Duodenal mucosa (tissue), 2 donors: ENCODE measurements around the gene PATJ.

ENCODE experiments used
- H3K27ac ChIP-seq: one replicate; pipeline ENCODE4 v1.7.0; 2013; ENCODE audit warnings: low read depth, low read length
- H3K27me3 ChIP-seq, 2 donors: one replicate each; pipeline ENCODE4 v1.7.0; 2013; ENCODE audit warnings: low read length in 2 of 2, control low read depth in 1 of 2; ENCODE audit not compliant: insufficient read depth in 2 of 2, control insufficient read depth in 1 of 2
- H3K36me3 ChIP-seq, 2 donors: one replicate each; pipeline ENCODE4 v1.7.0; 2013; ENCODE audit warnings: low read length in 2 of 2, control low read depth in 1 of 2; ENCODE audit not compliant: insufficient read depth in 2 of 2, control insufficient read depth in 1 of 2
- H3K4me1 ChIP-seq, 2 donors: one replicate each; pipeline ENCODE4 v1.7.0; 2013; ENCODE audit warnings: low read length in 2 of 2, control low read depth in 1 of 2; ENCODE audit not compliant: insufficient read depth in 2 of 2, control insufficient read depth in 1 of 2
- H3K4me3 ChIP-seq, 2 donors: one replicate each; pipeline ENCODE4 v1.7.0; 2013; ENCODE audit warnings: low read length in 2 of 2, low read depth in 1 of 2
- H3K9ac ChIP-seq, 2 donors: one replicate each; pipeline ENCODE4 v1.7.0; 2013; ENCODE audit warnings: low read length in 2 of 2, low read depth in 1 of 2
- H3K9me3 ChIP-seq, 2 donors: one replicate each; pipeline ENCODE4 v1.7.0; 2013; ENCODE audit warnings: low read length in 2 of 2, control low read depth in 1 of 2; ENCODE audit not compliant: control insufficient read depth in 1 of 2

PATJ gene

DNA sequence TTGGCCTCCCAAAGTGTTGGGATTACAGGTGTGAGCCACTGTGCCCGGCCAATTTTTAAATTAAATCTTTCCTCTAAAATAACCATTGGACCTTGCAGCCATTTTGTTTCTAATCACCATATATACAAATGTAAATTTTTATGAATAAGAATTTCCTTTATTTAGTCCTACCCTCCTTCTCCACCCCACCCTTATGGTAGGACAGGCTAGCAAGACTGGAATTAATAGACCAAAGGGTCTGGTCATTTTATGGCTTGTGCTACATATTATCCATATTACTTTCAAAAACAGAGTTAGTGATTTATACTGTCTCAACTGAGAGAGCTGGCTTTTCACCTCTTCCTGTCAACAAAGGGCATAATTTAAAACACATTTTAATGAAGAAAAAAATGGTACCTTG, 478.9 kb downstream of the PATJ start:
- Histone ChIP-seq H3K9me3 (no peaks in the 10 kb centered on the region), H3K36me3 (no peaks in the 10 kb centered on the region), H3K27ac (no peak overlapping the region), H3K4me1 (no peaks in the 10 kb centered on the region), H3K4me3 (no peak overlapping the region), H3K9ac (no peak overlapping the region), H3K27me3 (no peaks in the 10 kb centered on the region)

DNA sequence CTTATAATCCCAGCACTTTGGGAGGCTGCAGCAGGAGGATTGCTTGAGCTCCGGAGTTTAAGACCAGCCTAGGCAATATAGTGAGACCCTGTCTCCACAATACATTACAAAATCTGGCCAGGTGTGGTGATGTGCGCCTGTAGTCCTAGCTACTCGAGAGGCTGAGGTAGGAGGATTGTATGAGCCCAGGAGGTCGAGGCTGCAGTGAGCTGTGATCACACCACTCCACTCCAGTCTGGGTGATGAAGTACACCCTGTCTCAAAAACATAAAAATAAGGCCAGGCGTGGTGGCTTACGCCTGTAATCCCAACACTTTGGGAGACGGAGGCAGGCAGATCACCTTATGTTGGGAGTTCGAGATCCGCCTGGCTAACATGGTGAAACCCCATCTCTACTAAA, 480.0 kb downstream of the PATJ start:
- Histone ChIP-seq H3K9me3 (no peaks in the 10 kb centered on the region), H3K4me3 (no peak overlapping the region)

GRCh38 chr1:62224182-62224581, 481.9 kb downstream of the PATJ start:
- no peaks in the 10 kb centered on the region for H3K36me3 ChIP-seq
- H3K9me3 ChIP-seq, result no peaks in the 10 kb centered on the region
- H3K27ac ChIP-seq, result no peak overlapping the region
- H3K4me3 ChIP-seq, result no peak overlapping the region
- no peak overlapping the region for H3K9ac ChIP-seq
- H3K4me1 ChIP-seq, result no peaks in the 10 kb centered on the region
- peaks cover 0 to 3% of the 10 kb centered on the region in 2 donors for H3K27me3 ChIP-seq

More for the DNA sequence above, 480.0 kb downstream of the PATJ start:
- H3K27me3 ChIP-seq, result no peaks in the 10 kb centered on the region
- no peaks in the 10 kb centered on the region for H3K4me1 ChIP-seq
- H3K36me3 ChIP-seq, result no peaks in the 10 kb centered on the region
- H3K27ac ChIP-seq, result no peak overlapping the region
- no peak overlapping the region for H3K9ac ChIP-seq

- Histone ChIP-seq H3K9me3 (no peaks in the 10 kb centered on the region), H3K9ac (no peak overlapping the region), H3K27ac (no peak overlapping the region), H3K4me3 (no peak overlapping the region), H3K27me3 (peaks cover 0 to 3% of the 10 kb centered on the region in 2 donors), H3K36me3 (no peaks in the 10 kb centered on the region), H3K4me1 (no peaks in the 10 kb centered on the region)
These were observed 485.2 kb downstream of the PATJ start for GRCh38 chr1:62227496-62227895.
